Measurements from ENCODE around the gene PPFIA4. TPM values are rescaled to one million over a fixed set of nuclear protein-coding genes. Genes with fewer than 3 reads are reported as not detected.

The PPFIA4 gene
- total and polyA plus RNA-seq, 8 donors, result 0.09 to 0.82 (median 0.36) TPM

DNA sequence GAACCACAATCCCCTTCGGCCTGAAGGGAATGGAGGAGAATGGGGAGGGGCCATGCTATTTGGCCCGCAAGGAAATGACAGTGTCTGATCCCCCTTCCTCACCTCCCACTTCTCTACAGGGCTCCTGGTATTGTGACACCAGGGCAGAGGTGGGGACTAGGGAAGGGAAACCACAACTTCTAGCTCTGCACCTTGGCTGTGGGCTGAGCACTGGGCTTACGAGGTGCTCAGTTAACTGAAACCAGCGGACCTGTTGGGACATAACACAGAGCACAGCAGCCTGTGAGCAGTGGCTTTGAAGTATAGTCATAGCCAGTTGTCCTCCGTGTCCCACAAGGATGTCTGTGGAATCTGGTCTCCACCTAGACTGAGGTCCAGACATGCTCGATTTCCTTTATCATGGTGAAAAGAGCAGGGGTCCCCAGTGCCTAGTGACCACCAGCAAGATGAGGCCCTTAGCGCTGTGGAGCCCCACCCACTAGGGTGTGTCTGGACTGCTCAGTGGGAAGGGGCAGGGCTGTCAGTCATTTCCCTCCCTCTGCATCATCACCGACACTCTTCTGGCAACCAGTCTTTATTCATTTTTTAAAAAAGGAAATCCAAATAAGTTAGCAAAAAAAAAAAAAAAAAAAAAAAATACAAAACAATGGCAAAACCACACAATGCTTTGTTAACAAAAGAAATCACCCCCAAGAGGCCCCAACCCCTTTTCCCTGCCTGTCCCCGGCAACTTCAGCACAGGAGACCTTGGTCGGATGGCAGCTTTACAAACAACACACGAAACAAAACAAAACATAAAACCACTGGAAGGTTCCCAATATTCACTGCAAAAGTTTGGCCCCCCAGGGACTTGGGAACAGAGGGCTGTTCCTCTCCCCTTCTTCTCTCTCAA, 56.5 kb downstream of the PPFIA4 start:
- Histone ChIP-seq H3K27me3 (no peaks in the 10 kb centered on the region), H3K4me3 (no peak overlapping the region), H3K4me1 (no peaks in the 10 kb centered on the region), H3K36me3 (no peaks in the 10 kb centered on the region), H3K27ac (no peak overlapping the region), H3K9me3 (no peaks in the 10 kb centered on the region)
- DNase-seq (peak in 1 of 6 donors; percentile 8), FAIRE-seq (no peak), ATAC-seq (no peak)
- 59 to 66% methylated on average over 11 of the region's 11 CpGs for WGBS, 2 donors
- TF ChIP-seq, protein P1, sequence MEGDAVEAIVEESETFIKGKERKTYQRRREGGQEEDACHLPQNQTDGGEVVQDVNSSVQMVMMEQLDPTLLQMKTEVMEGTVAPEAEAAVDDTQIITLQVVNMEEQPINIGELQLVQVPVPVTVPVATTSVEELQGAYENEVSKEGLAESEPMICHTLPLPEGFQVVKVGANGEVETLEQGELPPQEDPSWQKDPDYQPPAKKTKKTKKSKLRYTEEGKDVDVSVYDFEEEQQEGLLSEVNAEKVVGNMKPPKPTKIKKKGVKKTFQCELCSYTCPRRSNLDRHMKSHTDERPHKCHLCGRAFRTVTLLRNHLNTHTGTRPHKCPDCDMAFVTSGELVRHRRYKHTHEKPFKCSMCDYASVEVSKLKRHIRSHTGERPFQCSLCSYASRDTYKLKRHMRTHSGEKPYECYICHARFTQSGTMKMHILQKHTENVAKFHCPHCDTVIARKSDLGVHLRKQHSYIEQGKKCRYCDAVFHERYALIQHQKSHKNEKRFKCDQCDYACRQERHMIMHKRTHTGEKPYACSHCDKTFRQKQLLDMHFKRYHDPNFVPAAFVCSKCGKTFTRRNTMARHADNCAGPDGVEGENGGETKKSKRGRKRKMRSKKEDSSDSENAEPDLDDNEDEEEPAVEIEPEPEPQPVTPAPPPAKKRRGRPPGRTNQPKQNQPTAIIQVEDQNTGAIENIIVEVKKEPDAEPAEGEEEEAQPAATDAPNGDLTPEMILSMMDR (IDR thresholded peaks at IDR 0.05), result no peak
- intact Hi-C loops (cut with DNase I), result no loop called here

GRCh38 chr1:203083463-203083921, 57.2 kb downstream of the PPFIA4 start:
- ATAC-seq, result no peak
- no peak for FAIRE-seq
- TF ChIP-seq, protein P1 (IDR thresholded peaks at IDR 0.05), result no peak
- intact Hi-C loops (cut with DNase I), result no loop called here
- 67 to 78% methylated on average over 11 of the region's 11 CpGs for WGBS, 2 donors
- Histone ChIP-seq H3K27ac (no peak overlapping the region), H3K4me3 (no peak overlapping the region), H3K4me1 (no peaks in the 10 kb centered on the region), H3K36me3 (no peaks in the 10 kb centered on the region), H3K9me3 (no peaks in the 10 kb centered on the region), H3K27me3 (no peaks in the 10 kb centered on the region)
- DNase-seq, result peak in 1 of 6 donors; percentile 12

DNA sequence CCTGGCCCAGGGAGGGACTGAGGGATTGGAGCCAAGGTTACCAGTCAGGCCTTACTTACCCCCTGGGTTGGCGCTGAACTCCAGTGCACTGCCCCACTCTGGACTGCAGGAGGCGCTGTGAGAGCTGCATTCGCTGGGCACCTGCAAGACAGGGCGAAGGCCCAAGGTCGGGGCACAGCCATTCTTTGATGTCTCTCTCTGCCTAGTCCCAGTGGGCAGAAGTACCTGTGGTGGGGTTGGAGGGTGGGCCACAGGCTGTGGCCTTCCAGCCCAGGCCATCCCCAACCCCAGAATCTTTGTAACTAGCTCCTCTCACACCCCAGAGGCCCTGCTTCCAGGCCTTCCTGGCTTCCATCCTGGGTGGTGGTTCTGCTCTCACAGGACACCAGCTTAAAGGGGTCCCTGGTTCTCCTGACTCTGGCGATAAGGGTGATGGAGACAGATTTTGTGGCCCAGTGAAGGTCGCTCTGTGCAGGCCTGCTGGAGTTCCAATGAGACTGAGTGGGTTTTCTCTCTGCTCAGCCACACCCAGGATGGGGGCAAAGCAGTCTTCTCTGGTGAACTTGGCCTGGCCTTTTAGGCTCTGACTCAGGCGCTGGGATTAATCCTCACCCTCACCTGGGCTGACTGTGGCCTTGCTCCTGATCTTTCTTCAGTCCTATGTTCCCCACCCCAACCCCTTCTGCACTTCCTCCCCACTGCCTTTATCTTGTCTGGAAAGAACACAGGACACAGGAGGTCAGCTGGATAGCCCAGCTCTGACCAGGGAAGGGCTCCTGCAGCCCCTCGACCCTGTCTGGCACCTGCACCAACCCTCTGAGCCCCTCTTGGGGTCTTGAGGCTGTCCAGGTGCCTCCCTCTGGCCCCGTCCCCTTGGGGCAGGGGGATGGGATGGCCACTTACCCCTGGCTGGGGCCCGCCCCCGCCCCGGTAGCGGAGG, 58.6 kb downstream of the PPFIA4 start:
- Histone ChIP-seq H3K4me3 (no peak overlapping the region), H3K9me3 (no peaks in the 10 kb centered on the region), H3K27ac (no peak overlapping the region), H3K27me3 (no peaks in the 10 kb centered on the region), H3K36me3 (no peaks in the 10 kb centered on the region), H3K4me1 (no peaks in the 10 kb centered on the region)
- DNase-seq (peak in 3 of 6 donors; percentile 15 to 44 (median 23)), ATAC-seq (peak in 1 of 4 donors; percentile 20), FAIRE-seq (no peak)
- intact Hi-C loops (cut with DNase I), result no loop called here
- 81% methylated on average over 14 of the region's 14 CpGs for WGBS, 2 donors
- TF ChIP-seq, protein P1 (IDR thresholded peaks at IDR 0.05), result peak in 1 of 4 donors; percentile 9

DNA sequence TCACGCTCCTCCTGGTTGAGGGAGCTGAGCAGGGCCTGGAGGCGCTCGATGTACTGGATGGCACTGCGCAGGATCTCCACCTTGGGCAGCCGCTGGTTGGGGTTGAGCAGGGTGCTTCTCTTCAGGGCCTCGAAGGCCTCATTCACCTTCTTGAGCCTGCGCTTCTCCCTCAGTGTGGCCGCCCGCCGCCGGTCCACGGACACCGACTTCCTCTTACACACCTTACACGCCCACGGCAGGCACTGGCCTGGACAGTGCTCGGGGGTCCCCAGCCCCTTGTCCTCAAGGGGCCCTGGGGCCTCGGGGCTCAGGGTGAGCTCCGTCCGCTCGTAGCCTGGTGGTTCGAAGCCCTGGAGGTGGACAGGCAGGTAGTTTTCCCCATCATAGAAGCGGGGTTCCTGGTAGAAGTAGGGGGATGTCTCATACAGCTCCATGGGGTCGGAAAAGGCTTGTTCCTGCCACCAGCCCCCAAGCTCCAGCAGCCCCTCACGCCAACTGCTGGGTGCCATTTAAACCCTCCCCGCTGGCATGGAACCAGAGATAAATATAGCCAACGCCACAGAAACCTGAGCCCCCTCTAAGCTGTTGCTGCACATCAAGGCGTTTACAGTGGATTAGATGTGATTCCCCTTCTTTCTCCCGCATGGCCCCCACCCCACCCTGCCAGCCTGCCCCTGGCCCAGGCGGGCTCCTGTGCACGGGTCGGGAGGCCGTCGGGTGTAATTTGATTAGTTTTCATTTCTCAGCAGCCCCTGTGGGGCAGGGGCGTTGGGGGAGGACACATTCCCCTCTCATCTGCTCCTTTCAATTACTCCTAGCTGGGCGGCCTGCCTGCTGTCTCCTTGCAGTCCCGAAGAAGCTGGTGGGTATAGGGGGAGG, 59.5 kb downstream of the PPFIA4 start, which contains the start of gene MYOG:
Gene MYOG (minus strand): TSS at position 485 of the 879 bp plus-strand sequence. CDS start 51 bp downstream, at position 434.
- FAIRE-seq (no peak), ATAC-seq (no peak), DNase-seq (no peak)
- no peaks in the 10 kb centered on the region for H3K4me1 ChIP-seq
- H3K9me3 ChIP-seq, result no peaks in the 10 kb centered on the region
- no peak within 1 kb of the TSS for H3K4me3 ChIP-seq
- no peaks in the 10 kb centered on the region for H3K36me3 ChIP-seq
- 81 to 83% methylated on average over 29 to 36 of the region's 36 CpGs for WGBS, 2 donors
- no peaks in the 10 kb centered on the region for H3K27me3 ChIP-seq
- TF ChIP-seq, protein P1 (IDR thresholded peaks at IDR 0.05), result no peak
- intact Hi-C loops (cut with DNase I), result no loop called here
- H3K27ac ChIP-seq, result no peak within 1 kb of the TSS
